NCI-H1092 (cell line): ENCODE measurements around the gene MUC2.

ENCODE experiments used
- DNase-seq: peaks from one replicate; lab custom pipeline; 2025; lab: John Stamatoyannopoulos, UW

The MUC2 gene

GRCh38 chr11:1121813-1122663, 47.4 kb downstream of the MUC2 start:
- DNase-seq, result no peak

GRCh38 chr11:1122664-1123002, 48.0 kb downstream of the MUC2 start:
- DNase-seq, result no peak

DNA sequence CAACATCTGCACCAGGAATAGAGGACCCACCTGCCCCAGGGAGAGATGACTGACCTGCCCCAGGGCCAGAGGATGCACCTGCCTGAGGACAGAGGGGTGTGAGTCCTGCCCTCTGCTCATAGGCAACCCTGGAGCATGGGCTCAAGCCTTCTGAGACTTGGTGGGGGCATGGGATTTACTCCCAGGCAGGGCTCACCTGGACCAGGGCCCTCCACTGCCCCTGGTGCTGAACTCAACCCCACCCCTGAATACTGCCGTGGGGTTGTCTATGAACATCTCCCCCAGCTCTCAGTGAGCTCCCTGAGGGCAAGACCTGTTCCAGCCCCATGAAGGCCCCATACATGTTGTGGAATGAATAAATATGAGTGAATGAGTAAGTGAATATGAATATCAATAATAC, 49.3 kb downstream of the MUC2 start:
- DNase-seq, result no peak
